ENCODE results near the gene RMRP.
A peak's percentile ranks its signal among the peaks of the same experiment; 100 is the strongest.

Gene RMRP

DNA sequence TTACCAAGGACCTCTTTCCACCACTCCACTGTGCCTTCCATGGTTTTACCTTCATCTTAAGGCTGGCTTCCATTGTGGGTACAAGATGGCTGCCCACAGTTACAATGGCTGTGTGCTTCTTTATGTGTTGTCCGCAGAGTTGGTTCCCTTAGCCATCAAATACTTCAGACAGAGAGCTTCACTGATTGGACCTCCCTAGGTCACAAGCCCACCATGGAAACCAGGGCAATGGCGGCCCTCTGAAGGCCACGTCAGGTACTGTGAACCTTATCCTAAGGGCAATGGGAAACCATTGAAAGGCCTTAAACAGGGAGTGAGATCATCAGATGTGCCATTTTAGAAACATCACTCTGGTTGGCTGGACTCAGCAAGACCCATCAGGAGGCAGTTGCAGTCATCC lies 10.1 kb upstream of the RMRP start:
- no peak for DNase-seq (ENCODE audit: low read depth, low spot score)
- TF ChIP-seq, protein P1, sequence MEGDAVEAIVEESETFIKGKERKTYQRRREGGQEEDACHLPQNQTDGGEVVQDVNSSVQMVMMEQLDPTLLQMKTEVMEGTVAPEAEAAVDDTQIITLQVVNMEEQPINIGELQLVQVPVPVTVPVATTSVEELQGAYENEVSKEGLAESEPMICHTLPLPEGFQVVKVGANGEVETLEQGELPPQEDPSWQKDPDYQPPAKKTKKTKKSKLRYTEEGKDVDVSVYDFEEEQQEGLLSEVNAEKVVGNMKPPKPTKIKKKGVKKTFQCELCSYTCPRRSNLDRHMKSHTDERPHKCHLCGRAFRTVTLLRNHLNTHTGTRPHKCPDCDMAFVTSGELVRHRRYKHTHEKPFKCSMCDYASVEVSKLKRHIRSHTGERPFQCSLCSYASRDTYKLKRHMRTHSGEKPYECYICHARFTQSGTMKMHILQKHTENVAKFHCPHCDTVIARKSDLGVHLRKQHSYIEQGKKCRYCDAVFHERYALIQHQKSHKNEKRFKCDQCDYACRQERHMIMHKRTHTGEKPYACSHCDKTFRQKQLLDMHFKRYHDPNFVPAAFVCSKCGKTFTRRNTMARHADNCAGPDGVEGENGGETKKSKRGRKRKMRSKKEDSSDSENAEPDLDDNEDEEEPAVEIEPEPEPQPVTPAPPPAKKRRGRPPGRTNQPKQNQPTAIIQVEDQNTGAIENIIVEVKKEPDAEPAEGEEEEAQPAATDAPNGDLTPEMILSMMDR (IDR thresholded peaks at IDR 0.05; ENCODE audit: insufficient read depth, low read length, missing control alignments): no peak
- ChIA-PET CTCF (interaction anchor here (0.8 to 1.0 kb wide), 2 partner anchors 9 kb away, joined by 3 read pairs; no protein-coding TSS in a partner anchor), POLR2A (no interaction called here)
- H3K4me3 ChIP-seq (ENCODE audit: low read depth, low read length): no peak overlapping the region

DNA sequence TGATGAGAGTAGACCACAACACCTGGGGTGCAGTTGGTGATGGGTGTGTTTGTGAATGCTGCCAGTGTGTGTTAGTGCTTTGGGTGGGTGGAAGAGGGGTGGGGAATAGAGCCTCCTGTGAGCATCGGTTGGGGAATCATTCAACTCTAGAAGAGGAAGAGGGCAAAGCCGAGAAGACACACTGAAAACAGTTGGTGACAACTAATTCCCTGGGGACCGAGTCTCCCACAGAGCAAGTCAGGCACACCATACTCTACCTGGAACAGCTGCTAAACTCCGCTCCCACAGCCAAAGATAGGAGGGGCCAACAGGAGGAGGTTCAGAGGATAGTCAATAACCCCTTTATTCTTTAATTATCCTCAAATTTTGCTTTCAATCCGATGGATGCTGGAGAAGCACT lies 8.7 kb upstream of the RMRP start:
- TF ChIP-seq, protein P1 (IDR thresholded peaks at IDR 0.05; ENCODE audit: insufficient read depth, low read length, missing control alignments): no peak
- no peak overlapping the region for H3K4me3 ChIP-seq (ENCODE audit: low read depth, low read length)
- DNase-seq (ENCODE audit: low read depth, low spot score): no peak
- ChIA-PET CTCF (interaction anchor here (1.1 to 11.9 kb wide), 7 partner anchors 9 to 63 kb away, joined by 3 to 148 read pairs (median 7); partner anchors contain the start of genes CA9, CCDC107, CREB3 and RMRP), POLR2A (no interaction called here)

DNA sequence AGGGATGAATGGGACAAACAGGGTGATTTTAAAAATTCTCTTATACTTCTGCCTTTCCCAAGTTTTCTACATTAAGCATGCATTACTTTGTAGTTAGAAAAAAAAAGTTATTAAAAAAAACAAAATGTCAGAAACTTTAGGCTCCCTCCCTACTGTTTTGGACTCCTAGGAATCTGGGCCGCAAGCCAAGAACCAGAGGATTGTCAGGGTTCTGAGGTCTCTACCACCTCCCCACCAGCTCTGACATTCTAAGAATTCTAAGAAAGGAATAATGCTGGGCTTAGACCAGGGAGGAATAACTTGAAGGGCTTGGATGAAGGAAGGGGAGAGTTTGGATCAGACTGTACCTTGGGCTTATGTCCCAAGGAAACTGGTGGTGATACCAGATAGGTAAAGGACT lies 8.2 kb upstream of the RMRP start:
- H3K4me3 ChIP-seq (ENCODE audit: low read depth, low read length): no peak overlapping the region
- TF ChIP-seq, protein P1 (IDR thresholded peaks at IDR 0.05; ENCODE audit: insufficient read depth, low read length, missing control alignments): no peak
- CTCF ChIA-PET: interaction anchor here (0.7 to 11.9 kb wide), 10 partner anchors 8 to 63 kb away, joined by 3 to 148 read pairs (median 6); partner anchors contain the start of genes CA9, CCDC107, CREB3 and RMRP
- no peak for DNase-seq (ENCODE audit: low read depth, low spot score)
- POLR2A ChIA-PET: interaction anchor here (1.4 to 3.2 kb wide), 5 partner anchors 12 to 62 kb away, joined by 4 to 23 read pairs (median 9); partner anchors contain the start of gene TPM2

DNA sequence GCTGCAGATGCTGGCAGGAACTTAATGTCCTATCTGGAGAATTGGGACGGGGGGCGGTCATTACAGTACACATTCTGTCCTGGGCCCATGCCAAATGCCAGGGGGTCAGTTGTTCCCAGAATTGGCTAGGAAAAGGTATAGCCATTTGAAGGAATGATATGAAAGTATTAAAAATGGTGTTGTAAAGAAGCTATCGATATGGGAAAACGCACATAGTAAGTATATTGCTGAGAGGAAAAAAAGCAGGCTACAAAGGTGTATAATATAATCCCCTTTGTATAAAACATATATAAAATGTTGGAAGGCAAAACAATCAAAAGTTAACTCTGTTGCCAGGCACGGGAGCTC lies 7.6 kb upstream of the RMRP start:
- DNase-seq (ENCODE audit: low read depth, low spot score): no peak
- TF ChIP-seq, protein P1 (IDR thresholded peaks at IDR 0.05; ENCODE audit: insufficient read depth, low read length, missing control alignments): no peak
- POLR2A ChIA-PET: interaction anchor here (0.9 to 3.2 kb wide), 6 partner anchors 13 to 63 kb away, joined by 3 to 23 read pairs (median 8); partner anchors contain the start of gene TPM2
- CTCF ChIA-PET: interaction anchor here (0.7 to 11.9 kb wide), 10 partner anchors 7 to 69 kb away, joined by 3 to 148 read pairs (median 6); partner anchors contain the start of genes CA9, CCDC107, CREB3 and RMRP
- H3K4me3 ChIP-seq (ENCODE audit: low read depth, low read length): peak overlapping the region; percentile 71

DNA sequence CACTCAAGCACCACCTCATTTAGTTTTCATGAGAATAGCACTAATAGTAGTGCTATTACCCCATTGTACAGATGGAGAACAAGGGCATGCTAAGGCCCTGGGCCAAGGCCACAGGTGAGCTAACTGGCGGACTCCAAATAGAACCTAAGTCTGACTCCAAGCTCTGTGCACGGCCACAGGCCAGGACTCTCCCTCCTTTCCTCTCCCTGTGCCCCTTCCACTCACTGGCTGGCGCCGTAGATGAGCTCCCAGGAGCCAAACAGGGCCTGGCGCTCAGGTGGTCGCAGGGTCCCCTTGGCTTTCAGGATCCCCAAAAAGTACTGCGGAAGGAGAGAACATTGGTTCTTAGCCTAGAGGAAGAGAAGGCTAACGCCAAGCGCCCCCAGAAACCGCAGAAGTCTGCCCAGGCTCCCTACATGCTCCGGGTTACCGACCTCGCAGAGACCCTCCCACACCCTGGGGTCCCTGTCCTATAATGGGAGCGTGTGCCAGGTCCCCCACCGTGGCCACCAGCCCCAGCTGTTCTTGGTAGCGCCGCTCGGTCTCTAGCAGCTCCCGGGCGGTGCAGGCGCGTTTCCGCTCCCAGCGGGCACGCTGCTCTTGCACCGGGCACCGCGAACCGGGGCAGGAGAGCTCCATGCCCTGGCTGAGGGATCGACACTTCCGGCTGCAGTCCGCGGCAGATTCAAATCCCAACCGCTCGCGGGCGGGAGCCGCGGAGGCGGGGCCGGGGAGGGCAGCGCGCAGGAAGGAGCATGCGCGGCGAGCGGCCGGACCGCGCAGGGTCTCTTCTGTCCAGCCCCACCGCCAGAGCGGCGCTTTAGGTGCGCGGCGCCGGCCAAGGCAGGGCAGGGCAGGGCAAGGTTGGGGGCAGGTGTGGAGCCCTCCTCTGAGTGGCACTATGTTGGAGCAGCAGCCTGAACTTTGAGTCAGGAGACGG lies 7.0 kb upstream of the RMRP start, which contains the start of gene ARHGEF39:
ARHGEF39 (minus strand) TSS at position 665 of the 940 bp plus-strand sequence; CDS start at position 639, 26 bp downstream.
- H3K4me3 ChIP-seq (ENCODE audit: low read depth, low read length): peak within 1 kb of the TSS; percentile 71
- TF ChIP-seq, protein P1 (IDR thresholded peaks at IDR 0.05; ENCODE audit: insufficient read depth, low read length, missing control alignments): peak; percentile 31
- DNase-seq (ENCODE audit: low read depth, low spot score): no peak
- ChIA-PET CTCF (interaction anchor here (0.7 to 11.9 kb wide), 13 partner anchors 9 to 358 kb away, joined by 3 to 148 read pairs (median 5); partner anchors contain the start of genes CA9, CREB3 and TLN1), POLR2A (interaction anchor here (0.9 to 3.2 kb wide), 7 partner anchors 13 to 68 kb away, joined by 3 to 23 read pairs (median 6); partner anchors contain the start of genes CREB3, TLN1 and TPM2)
